Ectodermal cell (in vitro differentiated cells): ENCODE results near the gene PPP2CA.
A peak's percentile ranks its signal among the peaks of the same experiment; 100 is the strongest.

ENCODE experiments used
- H3K27ac ChIP-seq: 2 replicates; pipeline ENCODE4 v1.7.0; 2013; ENCODE audit warnings: mild to moderate bottlenecking, low read depth, low read length; ENCODE audit not compliant: insufficient read depth, poor library complexity, severe bottlenecking
- H3K27me3 ChIP-seq: 2 replicates; pipeline ENCODE4 v1.7.0; 2013; ENCODE audit warnings: mild to moderate bottlenecking, low read length; ENCODE audit not compliant: insufficient read depth, control insufficient read depth, poor library complexity, severe bottlenecking
- H3K36me3 ChIP-seq: one replicate; pipeline ENCODE4 v1.7.0; 2013; ENCODE audit warnings: low read length; ENCODE audit not compliant: control insufficient read depth, insufficient read depth
- H3K4me1 ChIP-seq: one replicate; pipeline ENCODE4 v1.7.0; 2013; ENCODE audit warnings: low read length; ENCODE audit not compliant: control insufficient read depth, insufficient read depth
- H3K4me3 ChIP-seq: 2 replicates; pipeline ENCODE4 v1.7.0; 2013; ENCODE audit warnings: low read depth, low read length, control low read depth; ENCODE audit not compliant: insufficient read depth
- H3K9me3 ChIP-seq: 2 replicates; pipeline ENCODE4 v1.7.0; 2013; ENCODE audit warnings: mild to moderate bottlenecking, low read length, moderate library complexity; ENCODE audit not compliant: control insufficient read depth
- WGBS, 2 experiments: methylation state at CpG; one replicate each; pipeline ENCODE4 v1.1.7; 2013; ENCODE audit warnings: missing lambda C conversion rate in 2 of 2; 5-methylcytosine and 5-hydroxymethylcytosine counted together

Gene PPP2CA

GRCh38 chr5:134245101-134245604 is 19.3 kb upstream of the PPP2CA start:
- H3K27me3 ChIP-seq, result no peaks in the 10 kb centered on the region
- H3K27ac ChIP-seq, result no peak overlapping the region
- 28 to 32% methylated on average over 8 of the region's 8 CpGs for WGBS, 2 experiments
- H3K4me3 ChIP-seq, result no peak overlapping the region
- H3K36me3 ChIP-seq, result no peaks in the 10 kb centered on the region
- no peaks in the 10 kb centered on the region for H3K9me3 ChIP-seq
- H3K4me1 ChIP-seq, result peaks cover 7% of the 10 kb centered on the region

- no peaks in the 10 kb centered on the region for H3K36me3 ChIP-seq
- H3K4me1 ChIP-seq, result peaks cover under 1% of the 10 kb centered on the region
- no peaks in the 10 kb centered on the region for H3K9me3 ChIP-seq
- H3K27ac ChIP-seq, result no peak overlapping the region
- no peak overlapping the region for H3K4me3 ChIP-seq
- 81 to 85% methylated on average over 5 of the region's 5 CpGs for WGBS, 2 experiments
- H3K27me3 ChIP-seq, result no peaks in the 10 kb centered on the region
Observed at GRCh38 chr5:134242146-134242545, 16.3 kb upstream of the PPP2CA start.

- Histone ChIP-seq H3K27me3 (no peaks in the 10 kb centered on the region), H3K4me3 (no peak overlapping the region), H3K4me1 (no peaks in the 10 kb centered on the region), H3K9me3 (no peaks in the 10 kb centered on the region), H3K27ac (no peak overlapping the region), H3K36me3 (no peaks in the 10 kb centered on the region)
- 45 to 57% methylated on average over 7 of the region's 7 CpGs for WGBS, 2 experiments
Observed at GRCh38 chr5:134240421-134240962, 14.6 kb upstream of the PPP2CA start.

- no peak overlapping the region for H3K27ac ChIP-seq
- no peaks in the 10 kb centered on the region for H3K9me3 ChIP-seq
- H3K4me3 ChIP-seq, result no peak overlapping the region
- H3K4me1 ChIP-seq, result no peaks in the 10 kb centered on the region
- WGBS, 2 experiments, result 92 to 95% methylated on average over 6 of the region's 6 CpGs
- no peaks in the 10 kb centered on the region for H3K27me3 ChIP-seq
- H3K36me3 ChIP-seq, result no peaks in the 10 kb centered on the region
Observed at GRCh38 chr5:134236820-134237219, 10.9 kb upstream of the PPP2CA start.

GRCh38 chr5:134236318-134236717 is 10.4 kb upstream of the PPP2CA start:
- Histone ChIP-seq H3K27ac (no peak overlapping the region), H3K27me3 (no peaks in the 10 kb centered on the region), H3K4me1 (no peaks in the 10 kb centered on the region), H3K9me3 (no peaks in the 10 kb centered on the region), H3K36me3 (no peaks in the 10 kb centered on the region), H3K4me3 (no peak overlapping the region)
- WGBS, 2 experiments, result 93 to 96% methylated on average over 2 of the region's 2 CpGs

GRCh38 chr5:134228624-134229023 is 2.8 kb upstream of the PPP2CA start:
- H3K4me3 ChIP-seq, result no peak overlapping the region
- H3K27me3 ChIP-seq, result no peaks in the 10 kb centered on the region
- no peaks in the 10 kb centered on the region for H3K9me3 ChIP-seq
- peaks cover 8% of the 10 kb centered on the region for H3K4me1 ChIP-seq
- H3K36me3 ChIP-seq, result no peaks in the 10 kb centered on the region
- H3K27ac ChIP-seq, result no peak overlapping the region

GRCh38 chr5:134227776-134228175 is 1.9 kb upstream of the PPP2CA start:
- Histone ChIP-seq H3K4me1 (peaks cover 8% of the 10 kb centered on the region), H3K9me3 (no peaks in the 10 kb centered on the region), H3K36me3 (no peaks in the 10 kb centered on the region), H3K27me3 (no peaks in the 10 kb centered on the region), H3K4me3 (no peak overlapping the region), H3K27ac (no peak overlapping the region)
- WGBS, 2 experiments, result 92 to 93% methylated on average over 3 of the region's 3 CpGs

- Histone ChIP-seq H3K4me1 (peaks cover 8% of the 10 kb centered on the region), H3K9me3 (no peaks in the 10 kb centered on the region), H3K4me3 (peak overlapping the region; percentile 90), H3K27me3 (no peaks in the 10 kb centered on the region), H3K27ac (no peak overlapping the region), H3K36me3 (no peaks in the 10 kb centered on the region)
- whole genome bisulfite sequencing, 2 experiments, result 43 to 47% methylated on average over 5 of the region's 5 CpGs
Observed at GRCh38 chr5:134227259-134227658, 1.4 kb upstream of the PPP2CA start.

- H3K27ac ChIP-seq, result peak overlapping the region; percentile 98
- WGBS, 2 experiments, result 8% methylated on average over 51 of the region's 51 CpGs
- no peaks in the 10 kb centered on the region for H3K36me3 ChIP-seq
- H3K9me3 ChIP-seq, result no peaks in the 10 kb centered on the region
- peak overlapping the region; percentile 90 for H3K4me3 ChIP-seq
- H3K27me3 ChIP-seq, result no peaks in the 10 kb centered on the region
- H3K4me1 ChIP-seq, result peaks cover 8% of the 10 kb centered on the region
Observed at GRCh38 chr5:134226441-134227192, 744 bp upstream of the PPP2CA start.

- Histone ChIP-seq H3K36me3 (no peaks in the 10 kb centered on the region), H3K4me1 (peaks cover 8% of the 10 kb centered on the region), H3K9me3 (no peaks in the 10 kb centered on the region), H3K4me3 (peak overlapping the region; percentile 90), H3K27ac (peak overlapping the region; percentile 98), H3K27me3 (no peaks in the 10 kb centered on the region)
- 1% methylated on average over 48 of the region's 49 CpGs for WGBS, 2 experiments
Observed at GRCh38 chr5:134224888-134225779, 739 bp downstream of the PPP2CA start.
